ENCODE data around the gene SPAG8. TPM values are rescaled to one million over a fixed set of nuclear protein-coding genes. Genes with fewer than 3 reads are reported as not detected.

SPAG8 gene
- total and polyA plus RNA-seq, 8 donors = 0.19 to 4.1 (median 1.7) TPM; not detected in 3

DNA sequence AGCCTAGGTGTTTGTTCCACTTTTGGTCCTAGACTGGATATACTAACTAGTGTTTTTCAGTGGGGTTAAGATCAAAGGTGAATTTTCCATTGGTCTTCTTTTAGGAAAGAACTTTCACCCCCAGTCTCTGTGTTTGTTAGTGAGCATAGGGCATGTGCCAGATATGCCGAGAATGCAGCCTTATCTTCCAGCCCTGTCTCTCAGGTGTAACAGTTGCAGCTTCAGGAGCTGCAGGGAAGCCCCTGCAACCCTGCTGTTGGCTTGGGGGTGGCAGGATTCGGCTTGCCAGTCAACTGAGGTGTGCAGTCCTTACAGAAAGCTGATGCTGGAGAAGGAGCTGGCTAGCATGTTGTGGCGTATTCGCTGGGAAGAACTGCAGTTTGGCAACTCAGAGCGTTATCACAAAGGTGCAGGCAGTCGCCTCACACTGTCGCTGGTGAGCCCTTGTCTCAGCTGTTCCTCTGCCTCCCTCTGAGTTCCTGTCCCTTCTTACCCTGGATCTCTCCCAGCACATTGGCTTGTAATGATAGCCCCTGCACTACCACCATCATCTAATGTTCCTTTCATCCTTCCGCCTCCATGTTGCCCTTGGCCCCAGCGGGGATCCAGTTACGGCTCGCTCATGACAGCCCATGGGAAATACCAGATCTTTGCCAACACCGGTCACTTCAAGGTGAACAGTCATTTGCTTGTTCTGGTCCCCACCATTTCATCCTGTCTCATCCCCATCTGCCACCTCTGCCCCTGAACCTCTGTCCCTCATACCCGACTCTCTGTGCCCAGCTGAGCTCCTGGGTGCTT, 10.5 kb downstream of the SPAG8 start:
- H3K4me3 ChIP-seq = no peak overlapping the region
- peaks cover 0 to 17% (median 0%) of the 10 kb centered on the region in 4 donors for H3K4me1 ChIP-seq
- H3K27ac ChIP-seq = no peak overlapping the region
- H3K9me3 ChIP-seq = no peaks in the 10 kb centered on the region
- TF ChIP-seq POLR2AphosphoS5 (IDR thresholded peaks at IDR 0.05) = no peak
- no peak for TF ChIP-seq POLR2A (IDR thresholded peaks at IDR 0.05)
- TF ChIP-seq, protein P1, sequence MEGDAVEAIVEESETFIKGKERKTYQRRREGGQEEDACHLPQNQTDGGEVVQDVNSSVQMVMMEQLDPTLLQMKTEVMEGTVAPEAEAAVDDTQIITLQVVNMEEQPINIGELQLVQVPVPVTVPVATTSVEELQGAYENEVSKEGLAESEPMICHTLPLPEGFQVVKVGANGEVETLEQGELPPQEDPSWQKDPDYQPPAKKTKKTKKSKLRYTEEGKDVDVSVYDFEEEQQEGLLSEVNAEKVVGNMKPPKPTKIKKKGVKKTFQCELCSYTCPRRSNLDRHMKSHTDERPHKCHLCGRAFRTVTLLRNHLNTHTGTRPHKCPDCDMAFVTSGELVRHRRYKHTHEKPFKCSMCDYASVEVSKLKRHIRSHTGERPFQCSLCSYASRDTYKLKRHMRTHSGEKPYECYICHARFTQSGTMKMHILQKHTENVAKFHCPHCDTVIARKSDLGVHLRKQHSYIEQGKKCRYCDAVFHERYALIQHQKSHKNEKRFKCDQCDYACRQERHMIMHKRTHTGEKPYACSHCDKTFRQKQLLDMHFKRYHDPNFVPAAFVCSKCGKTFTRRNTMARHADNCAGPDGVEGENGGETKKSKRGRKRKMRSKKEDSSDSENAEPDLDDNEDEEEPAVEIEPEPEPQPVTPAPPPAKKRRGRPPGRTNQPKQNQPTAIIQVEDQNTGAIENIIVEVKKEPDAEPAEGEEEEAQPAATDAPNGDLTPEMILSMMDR (IDR thresholded peaks at IDR 0.05) = no peak
- TF ChIP-seq EP300 (IDR thresholded peaks at IDR 0.05) = no peak
- WGBS, 5 donors = 87 to 93% (median 92%) methylated on average over 9 to 13 of the region's 13 CpGs
- no peaks in the 10 kb centered on the region for H3K27me3 ChIP-seq
- no peak for DNase-seq
- H3K36me3 ChIP-seq = peaks cover 13 to 70% (median 65%) of the 10 kb centered on the region in 4 donors
- intact Hi-C loops (cut with DNase I; ENCODE audit: low total_unique reads) = loop anchor here (10.0 kb wide), 1 partner anchor 63 kb away; no protein-coding TSS in a partner anchor

DNA sequence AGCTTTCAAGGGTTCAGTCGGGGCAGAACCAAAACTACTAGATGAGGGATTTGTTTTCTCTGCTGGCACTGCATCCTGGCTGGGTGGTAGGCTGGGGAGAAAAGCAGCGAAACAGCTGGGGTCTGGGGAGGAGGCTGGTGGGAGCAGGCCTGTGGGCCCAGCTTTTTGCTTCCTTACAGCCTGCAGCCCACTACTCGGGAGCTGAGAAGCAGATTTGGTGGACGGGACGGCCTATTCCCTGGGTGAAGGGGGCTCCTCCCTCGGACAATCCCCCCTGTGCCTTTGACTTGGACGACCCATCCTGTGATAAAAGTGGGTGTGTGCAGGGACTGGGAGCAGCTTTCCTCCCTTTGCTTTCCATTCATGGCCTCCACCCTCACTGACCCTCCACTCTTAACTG, 11.5 kb downstream of the SPAG8 start:
- no peak for DNase-seq
- no peak overlapping the region for H3K4me3 ChIP-seq
- 85 to 87% (median 87%) methylated on average over 7 of the region's 7 CpGs for WGBS, 5 donors
- no peaks in the 10 kb centered on the region for H3K27me3 ChIP-seq
- TF ChIP-seq POLR2AphosphoS5 (IDR thresholded peaks at IDR 0.05) = no peak
- no peak for TF ChIP-seq POLR2A (IDR thresholded peaks at IDR 0.05)
- TF ChIP-seq, protein P1 (IDR thresholded peaks at IDR 0.05) = no peak
- no peak for TF ChIP-seq EP300 (IDR thresholded peaks at IDR 0.05)
- H3K36me3 ChIP-seq = peaks cover 5 to 60% (median 55%) of the 10 kb centered on the region in 4 donors
- H3K27ac ChIP-seq = no peak overlapping the region
- no peaks in the 10 kb centered on the region for H3K9me3 ChIP-seq
- peaks cover 0 to 22% (median 3%) of the 10 kb centered on the region in 4 donors for H3K4me1 ChIP-seq
- intact Hi-C loops (cut with DNase I; ENCODE audit: low total_unique reads) = loop anchor here (10.0 kb wide), 1 partner anchor 64 kb away; no protein-coding TSS in a partner anchor

DNA sequence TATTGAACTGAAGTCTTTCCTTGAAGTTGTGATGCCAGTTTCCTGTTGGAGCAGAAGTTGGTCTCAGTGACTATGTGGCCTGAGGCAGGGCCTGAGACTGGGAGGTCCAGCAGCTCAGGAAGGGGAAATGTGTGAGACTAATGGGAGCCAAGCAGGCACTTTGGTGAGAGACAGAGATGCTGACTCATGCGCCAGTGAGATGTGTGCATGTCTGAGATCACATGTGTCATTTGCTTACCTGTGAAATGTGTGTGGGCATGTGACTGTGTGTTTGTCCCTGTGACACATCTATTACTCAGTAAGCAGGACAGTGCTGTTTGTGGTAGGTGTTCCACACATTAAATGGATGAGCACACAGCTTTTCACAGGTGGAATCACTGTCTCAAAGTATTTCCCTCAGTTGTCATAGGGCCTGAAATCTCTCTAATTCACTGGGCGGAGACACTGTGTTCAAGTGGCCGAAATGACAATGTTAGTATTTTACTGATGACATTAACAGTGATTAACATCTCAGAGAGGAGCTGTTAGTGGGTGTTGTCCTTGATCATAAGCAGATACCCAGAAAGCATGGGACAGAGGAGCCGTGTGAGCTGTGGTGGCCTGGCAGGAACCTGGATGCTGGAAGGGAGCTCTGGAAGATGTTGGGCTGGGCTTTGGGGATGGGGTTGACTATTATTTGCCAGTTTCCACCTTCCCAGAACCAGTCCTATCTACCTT, 13.2 kb downstream of the SPAG8 start:
- Histone ChIP-seq H3K9me3 (no peaks in the 10 kb centered on the region), H3K4me3 (no peak overlapping the region), H3K4me1 (peaks cover 2 to 40% (median 15%) of the 10 kb centered on the region in 4 donors), H3K36me3 (peaks cover 5 to 46% (median 42%) of the 10 kb centered on the region in 4 donors), H3K27me3 (no peaks in the 10 kb centered on the region), H3K27ac (no peak overlapping the region)
- 87 to 92% (median 90%) methylated on average over 4 of the region's 4 CpGs for WGBS, 5 donors
- no peak for DNase-seq
- intact Hi-C loops (cut with DNase I; ENCODE audit: low total_unique reads) = no loop called here
- no peak for TF ChIP-seq POLR2A (IDR thresholded peaks at IDR 0.05)
- TF ChIP-seq EP300 (IDR thresholded peaks at IDR 0.05) = no peak
- TF ChIP-seq, protein P1 (IDR thresholded peaks at IDR 0.05) = no peak
- TF ChIP-seq POLR2AphosphoS5 (IDR thresholded peaks at IDR 0.05) = no peak

- Histone ChIP-seq H3K27ac (no peak overlapping the region), H3K4me1 (peaks cover 14 to 53% (median 26%) of the 10 kb centered on the region in 4 donors), H3K4me3 (no peak overlapping the region), H3K9me3 (no peaks in the 10 kb centered on the region), H3K36me3 (peaks cover 5 to 36% (median 32%) of the 10 kb centered on the region in 4 donors), H3K27me3 (no peaks in the 10 kb centered on the region)
- TF ChIP-seq, protein P1 (IDR thresholded peaks at IDR 0.05) = no peak
- no peak for TF ChIP-seq EP300 (IDR thresholded peaks at IDR 0.05)
- no peak for TF ChIP-seq POLR2AphosphoS5 (IDR thresholded peaks at IDR 0.05)
- no peak for TF ChIP-seq POLR2A (IDR thresholded peaks at IDR 0.05)
- intact Hi-C loops (cut with DNase I; ENCODE audit: low total_unique reads) = no loop called here
- DNase-seq = no peak
- WGBS, 5 donors = 71 to 82% (median 75%) methylated on average over 6 of the region's 6 CpGs
Measured at GRCh38 chr9:35797311-35798109, 14.6 kb downstream of the SPAG8 start.
